PC-9 (cell line): ENCODE data around the gene MRPL54.

Experiments
- CTCF ChIP-seq: fragments of 200-600 bp; sonication (generic); conservative IDR thresholded peaks from 2 replicates; pipeline ENCODE4 v1.6.1; 2017; ENCODE audit warnings: mixed run types, antibody characterized with exemption, mild to moderate bottlenecking, moderate library complexity
- EZH2 ChIP-seq: fragments of 200-600 bp; sonication (generic); IDR thresholded peaks from 2 replicates; pipeline ENCODE4 v1.8.0; 2017; ENCODE audit warnings: antibody characterized with exemption, low read depth

GRCh38 chr19:3730457-3730958 lies 32.0 kb upstream of the MRPL54 start:
- TF ChIP-seq CTCF: no peak
- TF ChIP-seq EZH2: no peak
